ENCODE results near the gene CSPG5. TPM values are rescaled to one million over a fixed set of nuclear protein-coding genes. Genes with fewer than 3 reads are reported as not detected.

The CSPG5 gene
- polyA plus RNA-seq, 1 donor (not counting 4 experiments of a cell fraction or from before 2014, with no cell fraction given): 0.14 TPM

GRCh38 chr3:47515100-47515499 is 63.6 kb downstream of the CSPG5 start:
- no peaks in the 10 kb centered on the region for H3K9me3 ChIP-seq (ENCODE audit: control insufficient read depth, low read depth, low read length)
- no peak for DNase-seq (ENCODE audit: low read depth, low spot score)
- TF ChIP-seq CTCF (optimal IDR thresholded peaks at IDR 0.05 in 1 of 3, IDR thresholded peaks at IDR 0.05 in 1 of 3, conservative IDR thresholded peaks at IDR 0.05 in 1 of 3; ENCODE audit: extremely low read depth in 1 of 3, insufficient read depth in 2 of 3, low read length in 3 of 3): no peak
- no peak for TF ChIP-seq EZH2 (IDR thresholded peaks at IDR 0.05; ENCODE audit: low read length)
- no peak overlapping the region for H3K4me3 ChIP-seq (ENCODE audit: control insufficient read depth in 2 of 3, extremely low read depth in 1 of 3, insufficient read depth in 2 of 3, low read depth in 1 of 3, low read length in 3 of 3)
- no peak overlapping the region for H3K27ac ChIP-seq (ENCODE audit: control insufficient read depth, insufficient read depth, low read length)
- peaks cover 21% of the 10 kb centered on the region for H3K79me2 ChIP-seq (ENCODE audit: control insufficient read depth, insufficient read depth, low read length)
- H3K9ac ChIP-seq (ENCODE audit: control insufficient read depth, extremely low read depth, insufficient read depth, low read length): no peak overlapping the region
- H3K4me2 ChIP-seq (ENCODE audit: control insufficient read depth, extremely low read depth, insufficient read depth, low read depth, low read length): no peak overlapping the region
- dilution Hi-C loops (cut with MboI; ENCODE audit: extremely low pct_ligation_motif_present, low sequenced_read_pairs): no loop called here
- H2AFZ ChIP-seq (ENCODE audit: control insufficient read depth, low read length): no peak overlapping the region
- H4K20me1 ChIP-seq (ENCODE audit: control insufficient read depth, extremely low read depth, insufficient read depth, low read length): no peaks in the 10 kb centered on the region
- no peak for FAIRE-seq
- peaks cover 5% of the 10 kb centered on the region in 2 experiments for H3K36me3 ChIP-seq (ENCODE audit: control insufficient read depth in 2 of 2, extremely low read depth in 1 of 2, insufficient read depth in 2 of 2, low read length in 2 of 2)
- no peaks in the 10 kb centered on the region for H3K27me3 ChIP-seq (ENCODE audit: control insufficient read depth, extremely low read depth, insufficient read depth, low read length)
- H3K9me1 ChIP-seq (ENCODE audit: control insufficient read depth, extremely low read depth, insufficient read depth, low read length): no peaks in the 10 kb centered on the region
- peaks cover 7% of the 10 kb centered on the region for H3K4me1 ChIP-seq (ENCODE audit: control insufficient read depth, extremely low read depth, insufficient read depth, low read length)

- DNase-seq (ENCODE audit: low read depth, low spot score): peak; percentile 81
- dilution Hi-C loops (cut with MboI; ENCODE audit: extremely low pct_ligation_motif_present, low sequenced_read_pairs): no loop called here
- Histone ChIP-seq H3K4me2 (ENCODE audit: control insufficient read depth, extremely low read depth, insufficient read depth, low read depth, low read length) (peak within 1 kb of the TSS; percentile 95), H3K79me2 (ENCODE audit: control insufficient read depth, insufficient read depth, low read length) (peaks cover 21% of the 10 kb centered on the region), H2AFZ (ENCODE audit: control insufficient read depth, low read length) (peak within 1 kb of the TSS; percentile 87), H3K4me1 (ENCODE audit: control insufficient read depth, extremely low read depth, insufficient read depth, low read length) (peaks cover 7% of the 10 kb centered on the region), H4K20me1 (ENCODE audit: control insufficient read depth, extremely low read depth, insufficient read depth, low read length) (no peaks in the 10 kb centered on the region), H3K9me3 (ENCODE audit: control insufficient read depth, low read depth, low read length) (no peaks in the 10 kb centered on the region), H3K27me3 (ENCODE audit: control insufficient read depth, extremely low read depth, insufficient read depth, low read length) (no peaks in the 10 kb centered on the region), H3K4me3 (ENCODE audit: control insufficient read depth in 2 of 3, extremely low read depth in 1 of 3, insufficient read depth in 2 of 3, low read depth in 1 of 3, low read length in 3 of 3) (peak within 1 kb of the TSS; percentile 63 to 86 (median 78)), H3K9ac (ENCODE audit: control insufficient read depth, extremely low read depth, insufficient read depth, low read length) (peak within 1 kb of the TSS; percentile 83), H3K27ac (ENCODE audit: control insufficient read depth, insufficient read depth, low read length) (peak within 1 kb of the TSS; percentile 87), H3K9me1 (ENCODE audit: control insufficient read depth, extremely low read depth, insufficient read depth, low read length) (no peaks in the 10 kb centered on the region), H3K36me3 (ENCODE audit: control insufficient read depth in 2 of 2, extremely low read depth in 1 of 2, insufficient read depth in 2 of 2, low read length in 2 of 2) (peaks cover 8 to 10% of the 10 kb centered on the region in 2 experiments)
- TF ChIP-seq CTCF (optimal IDR thresholded peaks at IDR 0.05 in 1 of 3, IDR thresholded peaks at IDR 0.05 in 1 of 3, conservative IDR thresholded peaks at IDR 0.05 in 1 of 3; ENCODE audit: extremely low read depth in 1 of 3, insufficient read depth in 2 of 3, low read length in 3 of 3) (peak; percentile 48 to 68 (median 62)), EZH2 (IDR thresholded peaks at IDR 0.05; ENCODE audit: low read length) (no peak)
- FAIRE-seq: peak; percentile 62
These were observed 65.3 kb downstream of the CSPG5 start, which contains the start of gene ELP6 for GRCh38 chr3:47513125-47513929. TSS of gene ELP6 (minus strand) at chr3:47513712. CDS start at chr3:47513590, 122 bp downstream.
